Neural crest cell (in vitro differentiated cells): ENCODE data around the gene SIGLEC15. TPM values are rescaled to one million over a fixed set of nuclear protein-coding genes. Genes with fewer than 3 reads are reported as not detected.

ENCODE experiments used
- DNase-seq: peaks from one replicate; pipeline ENCODE4 v3.0.0; 2021; ENCODE audit warnings: low read depth, mixed read lengths, low spot score
- H3K27ac Mint-ChIP-seq: one replicate; pipeline ENCODE4 v1.8.0; 2021; ENCODE audit warnings: mild to moderate bottlenecking, mixed read lengths; ENCODE audit not compliant: unreplicated experiment
- H3K27me3 Mint-ChIP-seq: 2 replicates; pipeline ENCODE4 v1.8.0; 2021; ENCODE audit warnings: low read depth, mild to moderate bottlenecking, mixed read lengths
- H3K36me3 Mint-ChIP-seq: 2 replicates; pipeline ENCODE4 v1.8.0; 2021; ENCODE audit warnings: low read depth, mild to moderate bottlenecking, mixed read lengths
- H3K4me1 Mint-ChIP-seq: 2 replicates; pipeline ENCODE4 v1.8.0; 2021; ENCODE audit warnings: mixed read lengths
- H3K4me3 Mint-ChIP-seq: one replicate; pipeline ENCODE4 v1.8.0; 2021; ENCODE audit warnings: mild to moderate bottlenecking, mixed read lengths
- H3K9me3 Mint-ChIP-seq: 2 replicates; pipeline ENCODE4 v1.8.0; 2021; ENCODE audit warnings: mixed read lengths
- CTCF ChIP-seq: fragments of 200-600 bp; sonication (generic); conservative IDR thresholded peaks from 2 replicates; pipeline ENCODE4 v1.5.0; 2021; ENCODE audit warnings: antibody characterized with exemption, mild to moderate bottlenecking
- total RNA-seq: library from RNA; stranded (reverse); gene quantifications from 2 replicates; pipeline ENCODE4 v1.2.1, GENCODE V29; 2021

The SIGLEC15 gene
- total RNA-seq, 1 donor from 2014 or later = not detected

GRCh38 chr18:45830917-45831316 lies 5.4 kb downstream of the SIGLEC15 start:
- H3K27ac Mint-ChIP-seq = no peak overlapping the region
- peaks cover 38% of the 10 kb centered on the region for H3K4me1 Mint-ChIP-seq
- no peaks in the 10 kb centered on the region for H3K36me3 Mint-ChIP-seq
- H3K27me3 Mint-ChIP-seq = peaks cover 25% of the 10 kb centered on the region
- no peaks in the 10 kb centered on the region for H3K9me3 Mint-ChIP-seq
- no peak for TF ChIP-seq CTCF
- DNase-seq = no peak
- no peak overlapping the region for H3K4me3 Mint-ChIP-seq

- no peak for DNase-seq
- no peak for TF ChIP-seq CTCF
- Mint-ChIP-seq H3K4me1 (peaks cover 44% of the 10 kb centered on the region), H3K36me3 (no peaks in the 10 kb centered on the region), H3K9me3 (no peaks in the 10 kb centered on the region), H3K4me3 (no peak overlapping the region), H3K27me3 (peaks cover 42% of the 10 kb centered on the region), H3K27ac (no peak overlapping the region)
Measured at GRCh38 chr18:45833846-45834245, 8.4 kb downstream of the SIGLEC15 start.

- TF ChIP-seq CTCF = no peak
- Mint-ChIP-seq H3K9me3 (no peaks in the 10 kb centered on the region), H3K36me3 (no peaks in the 10 kb centered on the region), H3K27ac (no peak overlapping the region), H3K4me1 (peaks cover 44% of the 10 kb centered on the region), H3K4me3 (no peak overlapping the region), H3K27me3 (peaks cover 46% of the 10 kb centered on the region)
- no peak for DNase-seq
Measured at GRCh38 chr18:45834306-45834705, 8.8 kb downstream of the SIGLEC15 start.

GRCh38 chr18:45835057-45835636 lies 9.7 kb downstream of the SIGLEC15 start:
- Mint-ChIP-seq H3K4me3 (no peak overlapping the region), H3K4me1 (peaks cover 50% of the 10 kb centered on the region), H3K27ac (no peak overlapping the region), H3K9me3 (no peaks in the 10 kb centered on the region), H3K36me3 (no peaks in the 10 kb centered on the region), H3K27me3 (peaks cover 49% of the 10 kb centered on the region)
- DNase-seq = no peak
- TF ChIP-seq CTCF = no peak

- Mint-ChIP-seq H3K9me3 (no peaks in the 10 kb centered on the region), H3K27me3 (peaks cover 53% of the 10 kb centered on the region), H3K27ac (no peak overlapping the region), H3K4me1 (peaks cover 60% of the 10 kb centered on the region), H3K36me3 (no peaks in the 10 kb centered on the region), H3K4me3 (peak overlapping the region; percentile 52)
- TF ChIP-seq CTCF = no peak
- no peak for DNase-seq
Measured at GRCh38 chr18:45836242-45837205, 11.0 kb downstream of the SIGLEC15 start.
